SK-N-SH (cell line): ENCODE measurements around the gene PDCD6IP.

ENCODE experiments used
- MAX ChIP-seq: IDR thresholded peaks from 2 replicates; pipeline ENCODE4 v1.4.0; 2012; ENCODE audit warnings: low read depth
- YY1 ChIP-seq: IDR thresholded peaks from 2 replicates; pipeline ENCODE4 v1.4.0; 2012; ENCODE audit warnings: low read depth, mild to moderate bottlenecking

DNA sequence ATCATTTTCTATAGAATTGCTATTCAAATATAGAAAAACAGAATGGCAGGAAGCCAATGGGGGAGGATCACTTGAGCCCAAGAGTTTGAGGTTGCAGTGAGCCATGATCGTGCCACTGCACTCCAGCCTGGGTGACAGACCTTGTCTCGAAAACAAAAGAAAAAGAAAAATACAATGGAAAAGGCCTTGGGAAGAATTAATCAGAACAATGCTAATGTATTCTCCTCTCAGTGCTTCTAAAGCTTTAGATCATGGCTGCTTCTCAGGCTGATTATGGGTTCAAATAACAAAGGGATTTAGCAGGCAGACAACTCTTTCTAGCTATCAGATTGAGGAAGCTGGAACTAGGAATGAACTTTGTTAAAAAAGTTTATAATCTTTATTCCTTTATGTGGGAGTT lies 115.8 kb downstream of the PDCD6IP start:
- TF ChIP-seq YY1 (no peak), MAX (no peak)
